ENCODE data around the gene PASK.

Gene PASK

DNA sequence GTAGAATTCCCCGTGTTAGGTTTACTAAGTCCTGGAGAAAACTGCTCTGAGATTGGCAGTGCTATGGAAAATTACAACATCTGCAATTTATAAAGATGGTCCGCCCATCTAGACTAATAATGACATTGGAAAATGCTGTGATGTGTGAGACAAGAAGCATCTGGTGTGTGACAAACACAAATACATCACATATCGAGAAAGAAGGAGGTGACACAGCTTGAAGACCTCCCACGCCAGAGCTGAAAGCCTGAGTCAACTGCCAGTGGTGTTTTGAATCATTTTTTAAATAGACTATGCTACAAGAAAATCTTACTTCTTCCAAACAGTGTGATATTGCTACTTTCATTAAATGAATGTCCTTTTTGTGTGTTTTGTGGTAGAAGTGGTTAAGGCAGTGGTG is 30.6 kb upstream of the PASK start:
- peak; percentile 73 for DNase-seq

DNA sequence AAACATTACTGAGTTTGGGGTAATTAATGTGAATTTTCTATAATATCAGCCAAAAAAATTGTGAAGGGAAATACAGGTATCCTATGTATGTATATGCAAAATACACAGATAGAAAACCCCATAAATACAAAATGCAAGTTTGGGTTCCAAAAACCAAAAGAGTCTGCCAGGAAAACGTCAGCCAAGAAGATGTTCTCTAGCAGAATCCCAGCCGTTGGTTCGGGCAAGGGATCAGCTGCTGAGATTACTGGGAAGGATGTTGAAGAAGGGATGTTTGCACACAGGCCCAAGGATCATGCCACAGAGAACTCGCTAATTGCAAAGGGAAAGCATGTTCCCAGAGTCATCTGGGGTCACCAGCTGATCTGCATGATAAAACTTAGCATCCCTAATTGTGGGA is 29.7 kb upstream of the PASK start:
- no peak for DNase-seq

DNA sequence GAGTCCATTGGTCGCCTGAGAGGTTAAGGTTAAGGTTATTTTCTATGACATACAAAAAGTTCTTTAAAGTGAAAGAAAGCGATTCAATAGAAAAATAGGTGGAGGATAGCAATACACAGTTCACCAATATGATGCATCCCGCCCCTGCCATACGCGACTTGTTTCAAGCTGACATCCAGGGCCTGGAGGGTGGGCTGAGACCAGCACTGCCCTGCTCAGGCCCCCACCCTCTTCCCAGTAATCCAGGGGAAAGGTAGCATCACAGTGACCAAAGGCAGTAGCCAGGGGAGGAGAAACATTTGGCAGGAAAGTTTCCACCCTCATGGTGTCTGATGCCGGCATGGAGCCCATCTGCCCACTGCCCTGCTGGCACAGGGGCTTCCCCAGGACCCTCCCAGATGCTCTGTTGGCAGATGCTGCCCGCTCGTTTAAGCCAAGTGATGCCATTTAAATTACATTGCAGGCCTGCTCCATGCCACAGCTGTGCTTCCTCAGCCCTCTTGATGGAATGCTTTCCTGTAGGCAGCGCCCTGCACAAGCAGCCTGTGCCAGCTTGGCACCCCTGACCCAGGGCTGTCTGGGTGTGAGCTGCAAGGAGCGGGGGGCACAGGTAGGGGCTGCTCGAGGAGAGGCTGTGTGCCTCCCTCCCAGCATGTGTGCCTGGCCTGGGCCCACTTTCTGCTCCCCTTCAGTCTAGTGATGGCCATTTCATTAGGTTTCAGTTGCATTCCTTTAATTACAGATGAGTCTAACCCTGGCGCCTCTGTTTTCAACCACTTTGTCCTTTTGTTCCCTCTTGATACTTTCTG is 28.5 kb upstream of the PASK start:
- DNase-seq, result no peak

DNA sequence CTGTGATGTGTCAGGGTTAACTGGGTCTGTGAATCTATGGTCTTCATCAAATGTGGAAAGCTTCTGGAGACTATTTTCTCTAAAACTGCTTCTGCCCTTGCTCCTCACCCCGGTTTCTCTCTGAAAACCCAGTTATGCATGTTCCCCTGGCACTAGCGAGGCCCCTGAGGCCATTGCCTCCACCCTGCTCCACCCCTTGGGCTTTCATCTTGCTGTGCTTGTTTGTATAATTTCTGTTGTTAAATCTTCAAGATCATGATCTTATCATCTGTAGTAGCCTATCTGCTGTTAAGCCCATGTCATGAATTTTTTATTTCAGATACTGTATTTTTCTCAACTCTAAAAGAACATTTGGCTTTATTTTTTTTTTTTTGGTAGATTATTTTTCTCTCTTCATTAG is 24.3 kb upstream of the PASK start:
- DNase-seq, result no peak

DNA sequence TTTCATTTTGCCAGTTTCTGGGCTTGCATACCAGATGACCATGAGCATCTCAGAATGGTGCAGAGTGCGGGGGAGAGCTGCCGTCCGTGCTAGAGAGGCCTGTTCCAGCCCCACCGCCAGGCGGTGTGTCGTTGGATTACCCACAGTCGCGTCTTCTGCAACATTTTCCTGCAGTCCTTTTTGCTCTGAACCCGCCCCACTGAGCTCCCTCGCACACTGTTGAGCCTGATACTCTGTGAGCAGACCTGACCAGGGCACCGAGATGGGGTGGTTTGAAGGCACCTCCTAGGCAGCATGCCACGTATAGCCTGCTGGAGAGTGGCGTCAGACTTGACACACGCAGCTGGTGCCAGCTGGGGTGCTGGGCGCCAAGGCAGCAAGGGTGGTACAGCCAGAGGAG is 19.1 kb upstream of the PASK start:
- DNase-seq, result no peak

DNA sequence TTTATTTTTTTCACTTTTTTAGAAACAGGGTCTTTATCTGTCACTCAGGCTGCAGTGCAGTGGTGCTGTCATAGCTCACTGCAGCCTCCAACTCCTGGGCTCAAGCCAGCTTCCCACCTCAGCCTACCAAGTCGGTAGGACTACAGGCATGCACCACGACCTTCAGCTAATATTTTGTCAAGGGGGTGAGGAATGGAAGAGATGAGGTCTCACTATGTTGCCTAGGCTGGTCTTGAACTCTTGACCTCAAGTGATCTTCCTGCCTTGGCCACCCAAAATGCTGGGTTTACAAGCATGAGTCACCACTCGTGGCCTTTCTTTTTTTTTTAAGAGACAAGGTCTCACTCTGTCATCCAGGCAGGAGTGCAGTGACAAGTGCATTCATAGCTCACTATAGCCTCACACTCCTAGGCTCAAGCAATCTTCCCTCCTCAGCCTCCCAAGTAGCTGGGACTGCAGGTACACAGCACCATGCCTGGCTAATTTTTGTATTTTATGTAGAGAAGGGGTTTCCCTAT is 14.4 kb upstream of the PASK start:
- no peak for DNase-seq

DNA sequence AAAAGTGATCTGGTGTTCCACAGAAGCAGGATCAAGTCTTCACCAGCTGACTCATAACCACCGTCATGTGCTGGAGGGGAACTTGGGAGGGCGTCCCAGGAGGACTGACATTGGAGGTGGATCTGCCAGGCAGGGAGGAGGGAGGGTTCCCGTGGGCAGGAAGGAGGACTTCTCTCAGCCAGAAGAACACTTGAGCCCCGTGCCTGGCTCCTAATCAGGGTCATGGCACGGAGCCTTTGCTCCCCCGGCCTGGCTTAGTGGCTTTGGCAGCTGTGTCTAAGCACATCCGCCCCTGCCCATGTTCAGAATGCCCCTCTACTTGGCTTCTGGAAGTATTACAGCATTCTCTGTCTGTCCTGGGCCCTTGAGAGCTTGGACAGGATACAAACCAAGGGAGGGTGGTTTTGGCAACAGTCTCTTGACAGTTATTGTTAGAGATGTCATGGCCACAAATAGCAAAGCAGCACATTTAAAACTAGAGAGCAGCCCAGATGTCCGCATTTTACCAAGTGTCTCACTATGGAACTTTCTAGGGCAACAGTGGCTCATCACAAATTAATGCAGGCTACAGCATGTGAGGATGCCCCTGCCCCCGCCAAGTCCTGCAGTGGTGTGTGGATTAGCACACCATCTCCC is 12.5 kb upstream of the PASK start:
- DNase-seq, result no peak

DNA sequence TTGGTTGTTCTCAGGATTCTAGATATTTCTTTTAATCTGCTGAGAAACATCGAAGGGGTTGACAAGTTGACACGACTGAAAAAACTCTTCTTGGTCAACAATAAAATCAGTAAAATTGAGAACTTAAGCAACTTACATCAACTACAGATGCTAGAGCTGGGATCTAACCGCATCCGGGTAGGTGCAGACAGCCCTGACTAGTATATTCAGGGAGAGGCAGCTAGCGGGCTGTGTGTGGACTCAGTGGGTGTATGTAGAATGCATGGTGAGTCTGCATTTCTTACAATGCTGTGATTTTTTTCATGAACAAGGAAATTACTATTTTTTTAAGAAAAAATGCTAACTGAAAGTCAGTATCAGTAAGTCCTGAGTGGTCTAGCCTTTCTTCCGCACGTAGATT is 11.0 kb upstream of the PASK start:
- no peak for DNase-seq

DNA sequence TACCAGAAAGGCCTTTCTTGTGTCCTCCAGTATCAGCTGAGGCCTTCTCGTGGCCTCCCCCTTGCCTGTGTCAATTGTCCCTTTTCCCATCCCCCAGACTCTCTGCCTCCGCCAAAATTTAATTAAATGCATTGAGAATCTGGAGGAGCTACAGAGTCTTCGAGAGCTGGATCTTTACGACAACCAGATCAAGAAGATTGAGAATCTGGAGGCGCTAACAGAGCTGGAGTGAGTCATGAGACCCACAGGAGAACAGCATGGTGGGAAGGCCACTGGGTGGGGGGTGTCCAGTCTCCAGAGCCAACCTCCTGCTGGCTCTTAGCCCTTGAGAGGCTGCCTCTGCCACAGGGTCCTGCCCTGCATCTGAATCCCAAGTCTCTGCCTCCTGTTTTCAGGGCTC is 9.8 kb upstream of the PASK start:
- DNase-seq, result no peak

DNA sequence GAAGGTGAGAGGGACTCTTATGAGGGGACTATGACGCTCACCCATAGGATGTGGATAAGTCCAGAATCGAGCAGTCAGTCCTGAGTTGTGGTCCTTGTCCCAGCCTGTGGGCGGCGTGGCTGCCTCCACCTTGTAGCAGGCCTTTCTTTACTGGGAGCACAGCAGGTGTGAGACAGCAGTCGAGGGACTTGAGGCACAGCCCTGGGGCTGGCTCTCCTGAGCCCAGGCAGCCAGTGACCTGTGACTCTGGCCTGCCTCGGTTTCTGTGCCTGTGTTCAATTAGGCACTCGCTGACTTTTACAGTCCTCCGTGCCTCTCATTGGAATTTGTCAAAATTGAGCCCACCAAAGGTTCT is 9.3 kb upstream of the PASK start:
- no peak for DNase-seq

DNA sequence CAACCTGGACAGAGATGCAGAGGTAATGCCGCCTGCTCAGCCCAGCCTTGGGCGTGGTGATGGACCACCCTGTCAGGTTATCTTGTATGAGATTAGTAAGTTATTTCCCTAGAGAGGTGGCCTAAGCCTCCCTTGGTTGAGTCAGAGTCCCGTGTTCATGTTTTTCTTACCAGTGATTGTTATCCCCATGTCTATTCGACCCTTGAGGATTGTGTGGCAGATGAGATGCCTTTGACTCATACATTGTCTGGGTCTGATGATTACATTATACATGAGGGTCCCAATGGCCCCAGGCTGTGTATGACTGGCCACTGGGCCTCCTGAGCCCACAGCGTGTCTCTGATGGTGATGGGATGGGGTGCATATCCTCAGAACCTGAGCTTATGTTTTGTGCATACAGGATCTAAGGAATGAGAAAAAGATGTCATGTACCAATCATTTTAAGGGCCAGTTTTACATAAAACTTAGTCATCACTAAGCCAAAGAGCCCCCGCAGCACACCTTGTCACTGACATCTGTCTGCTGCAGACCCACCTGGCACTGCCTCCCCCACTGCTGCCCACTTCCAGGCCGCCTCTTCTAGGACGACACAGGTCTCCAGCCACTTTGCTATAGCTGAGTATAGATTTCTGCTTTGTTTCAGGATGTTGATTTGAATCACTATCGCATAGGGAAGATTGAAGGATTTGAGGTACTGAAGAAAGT is 8.7 kb upstream of the PASK start:
- DNase-seq, result no peak

DNA sequence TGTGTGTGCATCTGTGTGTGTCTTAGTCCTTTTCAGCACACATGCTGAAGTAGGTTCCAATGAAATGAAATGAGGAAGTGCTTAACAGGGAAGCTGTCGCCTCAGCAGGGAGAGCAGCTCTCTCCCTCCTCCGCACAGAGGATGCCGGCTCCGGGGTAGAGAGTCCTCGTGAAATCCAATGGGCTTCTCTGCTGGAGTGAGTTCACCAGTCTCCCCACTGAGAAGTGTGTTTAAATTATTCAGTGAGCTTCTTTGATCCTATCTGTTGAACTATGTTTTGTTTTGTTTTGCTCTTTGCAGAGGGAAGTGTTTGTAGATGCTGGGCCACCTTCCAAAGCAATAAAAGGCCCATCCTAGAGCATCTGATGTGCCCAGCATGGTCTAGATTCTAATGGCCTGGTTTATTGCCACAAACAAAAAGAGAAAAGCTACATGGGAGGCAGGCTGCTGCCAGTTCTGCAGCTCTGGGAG is 7.7 kb upstream of the PASK start:
- DNase-seq, result no peak

DNA sequence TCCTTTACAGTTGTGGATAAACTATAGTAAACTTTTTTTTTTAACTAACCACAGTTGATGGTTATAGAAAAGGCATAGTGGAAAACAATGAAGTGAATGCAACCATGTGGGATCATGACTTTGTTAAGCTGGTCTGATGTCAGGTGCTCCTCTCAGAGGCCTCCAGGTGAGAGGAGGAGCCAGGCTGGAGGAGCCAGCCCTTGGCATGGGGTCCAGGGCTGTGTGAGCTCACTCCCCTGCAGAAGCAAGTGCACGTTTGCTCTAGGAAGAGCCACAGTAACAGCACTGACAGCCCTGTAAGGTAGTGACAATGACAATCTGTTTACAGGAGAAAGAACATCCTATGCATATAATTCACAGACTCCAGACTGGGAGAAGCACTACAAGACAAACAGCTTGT is 6.7 kb upstream of the PASK start:
- DNase-seq, result no peak

DNA sequence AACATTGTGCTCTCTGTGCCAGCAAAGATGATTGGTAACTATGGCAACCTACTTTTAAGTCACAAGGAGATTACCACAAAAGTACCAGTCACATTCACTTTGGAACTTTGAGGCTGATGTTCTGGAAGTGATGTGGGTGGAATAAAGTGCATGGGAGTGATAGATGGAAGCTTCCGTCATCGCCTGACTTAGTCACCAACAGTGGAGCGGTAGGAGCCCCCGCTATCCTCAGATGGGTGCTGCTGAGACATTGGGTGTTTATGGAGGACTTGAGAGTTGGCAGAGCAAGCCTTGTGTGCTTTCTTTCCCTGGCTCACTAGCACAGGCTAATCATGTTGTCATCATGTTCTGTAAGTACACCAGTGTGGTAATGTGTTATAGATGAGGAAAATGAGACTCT is 5.6 kb upstream of the PASK start:
- peak; percentile 15 for DNase-seq

DNA sequence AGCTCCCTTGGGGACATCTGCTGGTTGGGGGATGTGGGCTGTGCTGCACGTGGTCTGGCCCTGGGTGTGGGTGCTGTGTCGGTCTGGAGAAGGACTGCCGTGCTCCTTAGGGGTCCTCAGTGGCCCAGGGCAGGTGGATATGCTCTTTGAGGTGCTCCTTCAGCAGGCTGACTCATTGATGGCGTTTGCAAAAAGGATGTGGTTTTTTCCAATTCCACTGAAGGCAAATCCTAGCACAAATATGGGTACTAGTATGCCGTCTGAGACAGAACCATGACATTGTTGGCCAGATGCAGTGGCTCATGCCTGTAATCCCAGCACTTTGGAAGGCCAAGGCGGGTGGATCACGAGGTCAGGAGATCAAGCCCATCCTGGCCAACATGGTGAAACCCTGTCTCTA is 4.3 kb upstream of the PASK start:
- DNase-seq, result peak; percentile 13

DNA sequence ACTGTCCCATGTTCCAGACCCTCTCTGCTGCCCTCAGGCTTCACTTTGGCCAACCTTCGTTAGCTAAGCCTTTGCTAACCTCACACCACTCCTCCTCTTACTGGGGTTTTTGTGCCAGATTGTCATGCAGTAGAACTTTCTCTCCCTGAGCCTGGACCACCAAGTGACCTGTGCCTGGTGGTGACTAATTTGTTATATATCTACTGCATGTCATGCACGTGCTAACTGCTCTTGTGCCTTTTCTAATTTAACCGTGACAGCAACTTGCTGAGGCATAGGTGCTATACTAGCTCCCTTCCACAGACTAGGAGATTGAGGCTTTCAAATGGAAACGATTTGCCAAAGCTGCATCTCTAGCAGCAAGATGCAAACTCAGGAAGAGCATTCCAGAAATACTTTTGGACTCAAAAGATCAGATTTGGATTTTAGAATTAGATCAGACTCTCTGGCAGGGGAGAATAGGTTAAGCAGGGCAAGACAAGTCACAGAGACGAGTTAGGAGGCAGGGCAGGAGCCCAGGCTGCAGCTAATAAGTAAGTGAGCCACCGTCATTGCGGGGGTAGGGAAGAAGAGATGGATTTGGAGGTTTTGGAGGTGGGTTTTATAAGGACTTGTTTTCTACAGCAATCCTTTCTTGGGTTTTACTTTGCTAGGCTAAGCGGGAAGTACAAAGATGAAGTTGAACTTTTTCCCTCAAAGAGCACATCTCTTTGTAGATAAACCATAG is 2.8 kb upstream of the PASK start:
- no peak for DNase-seq

DNA sequence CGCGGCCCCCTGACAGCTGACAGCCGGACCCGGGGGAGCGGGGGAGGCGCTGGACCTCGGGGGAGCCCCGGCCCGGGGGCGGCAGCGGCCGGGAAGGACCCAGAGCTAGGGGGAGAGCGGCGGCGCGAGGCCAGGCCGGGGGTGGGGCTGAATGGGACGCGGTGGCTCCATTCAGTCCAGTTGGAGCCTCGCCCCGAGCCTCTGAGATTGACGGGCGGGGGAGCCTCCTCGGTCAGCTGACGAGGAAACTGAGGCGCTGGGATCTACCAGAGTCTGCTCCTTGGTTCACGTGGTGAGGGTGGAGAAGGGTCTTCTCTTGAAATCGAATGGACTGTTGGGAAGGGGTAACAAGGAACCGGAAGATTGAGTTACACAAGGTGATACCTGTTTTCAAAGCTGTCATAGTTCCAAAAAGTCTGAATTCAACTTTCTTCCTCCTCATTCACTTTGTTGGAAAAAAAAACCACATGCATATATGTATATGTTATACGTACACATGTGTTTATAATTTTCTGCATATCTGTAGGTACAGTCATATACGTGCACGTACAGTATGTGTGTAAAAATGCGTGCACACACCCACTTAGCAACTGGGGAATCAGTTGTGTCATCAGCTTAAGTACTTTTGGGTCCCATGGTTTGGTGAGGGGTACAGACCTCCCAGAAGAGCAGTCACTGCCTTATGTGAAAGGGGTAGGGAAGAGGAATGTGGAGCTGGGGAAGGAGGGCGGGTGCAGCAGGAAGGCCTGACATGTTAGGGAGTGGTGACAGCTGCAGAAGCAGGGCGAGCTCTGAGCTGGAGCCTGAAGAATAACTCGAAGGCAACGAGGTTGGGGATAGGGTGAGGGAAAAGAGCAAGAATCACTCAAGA is 1.6 kb upstream of the PASK start:
- DNase-seq, result no peak

DNA sequence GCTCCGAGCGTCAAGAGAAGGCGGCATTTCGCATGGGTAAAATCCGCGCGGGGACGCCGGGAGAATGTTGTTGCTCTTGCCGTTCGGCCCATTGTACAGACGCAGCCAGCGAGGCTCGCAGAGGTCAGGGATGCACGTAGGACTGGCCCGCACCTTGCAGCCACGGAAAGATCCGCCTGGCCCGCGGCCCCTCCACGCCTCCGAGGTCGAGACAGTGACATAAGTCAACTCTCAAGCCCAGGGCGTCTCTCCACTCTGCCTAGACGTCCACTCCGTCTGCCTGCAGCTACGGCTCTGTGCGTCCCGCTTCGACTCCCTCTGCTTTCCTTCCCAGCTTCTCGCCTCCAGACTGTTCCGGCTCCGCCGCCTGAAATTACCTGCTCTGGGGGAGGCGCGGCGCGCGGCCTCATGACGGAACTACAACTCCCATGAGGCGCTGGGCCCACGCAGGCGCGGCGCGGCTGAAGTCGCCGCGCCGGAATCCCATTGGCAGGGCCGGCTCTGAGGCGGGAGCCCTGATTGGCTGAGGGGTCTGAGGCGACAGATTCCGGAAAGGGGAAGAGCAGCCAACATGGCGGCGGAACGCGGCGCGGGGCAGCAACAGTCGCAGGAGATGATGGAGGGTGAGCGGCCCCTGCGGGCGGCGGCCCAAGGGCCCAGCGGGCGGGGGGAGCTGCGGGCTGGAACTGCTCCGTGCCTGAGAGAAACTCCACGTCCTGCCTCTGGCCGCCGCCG is 820 bp upstream of the PASK start, which contains the start of gene PPP1R7:
Gene PPP1R7 (plus strand): TSS at position 543 of the 735 bp plus-strand sequence. CDS start 29 bp downstream, at position 572.
- peak; percentile 98 for DNase-seq

DNA sequence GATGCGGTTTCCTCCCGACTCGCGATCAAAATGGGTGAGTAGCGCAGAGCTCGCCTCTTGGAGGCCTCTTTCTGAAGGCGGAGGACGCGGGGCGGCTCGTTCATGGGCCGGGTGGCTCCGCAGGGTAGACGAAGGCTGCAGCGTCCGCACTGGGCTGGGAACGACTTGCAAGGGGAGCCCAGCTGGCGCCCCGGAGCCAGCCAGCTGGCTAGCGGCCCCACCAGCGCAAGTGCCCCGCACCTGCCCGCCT is 328 bp upstream of the PASK start:
- no peak for DNase-seq

DNA sequence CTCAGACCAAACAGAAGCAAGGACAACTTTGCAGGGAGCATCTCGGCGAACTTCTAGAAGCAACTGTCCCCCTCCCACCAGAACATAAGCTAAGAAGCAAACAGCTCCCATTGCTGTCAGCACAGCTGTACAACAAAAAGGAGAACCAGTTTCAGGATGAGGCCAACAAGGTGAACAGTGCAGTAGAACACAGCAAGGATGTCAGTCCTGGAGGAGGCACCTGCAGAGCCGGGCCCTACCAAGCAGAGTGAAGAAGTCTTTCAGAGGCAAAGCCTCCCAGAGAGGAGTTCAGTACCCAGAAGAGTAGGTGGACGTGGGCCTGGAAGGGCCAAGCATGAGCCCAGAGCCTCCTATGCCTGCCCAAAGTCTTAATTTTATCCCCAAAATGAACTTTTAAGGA is 1.0 kb downstream of the PASK start:
- no peak for DNase-seq

DNA sequence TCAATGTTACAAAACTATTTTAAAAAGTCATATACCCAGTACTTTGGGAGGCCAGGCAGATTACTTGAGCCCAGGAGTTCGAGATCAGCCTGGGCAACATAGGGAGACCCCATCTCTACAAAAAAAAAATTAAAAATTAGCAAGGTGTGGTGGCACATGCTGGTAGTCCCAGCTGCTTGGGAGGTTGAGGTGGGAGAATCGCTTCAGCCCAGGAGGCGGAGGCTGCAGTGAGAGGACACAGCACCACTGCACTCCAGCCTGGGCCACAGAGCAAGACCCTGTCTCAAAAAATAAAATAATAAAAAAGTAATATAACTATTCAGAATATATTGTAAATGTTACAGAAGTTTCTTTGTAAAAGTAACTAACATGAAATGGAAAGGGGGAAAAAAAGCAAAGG is 1.9 kb downstream of the PASK start:
- DNase-seq, result no peak

DNA sequence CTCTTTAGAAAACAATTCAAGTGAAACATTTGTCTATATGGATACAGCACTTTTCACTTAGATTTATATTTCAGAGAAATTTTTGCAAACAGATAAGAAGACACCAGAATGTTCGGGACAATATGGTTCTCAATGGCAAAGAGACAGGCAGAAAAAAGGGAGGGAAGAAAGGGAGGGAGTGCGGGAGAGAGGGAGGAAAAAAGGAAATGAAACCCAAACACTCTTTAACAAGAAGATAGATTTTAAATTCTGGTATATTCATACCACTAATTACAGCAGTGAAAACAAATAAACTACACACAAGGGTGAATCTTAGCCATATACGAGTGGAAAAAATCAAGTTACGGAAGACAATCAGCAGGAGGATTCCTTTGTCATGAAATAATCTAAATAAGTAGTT is 3.0 kb downstream of the PASK start:
- no peak for DNase-seq

Data from activated CD4-positive, alpha-beta T cell treated with anti-CD3 and anti-CD28 coated beads, Interleukin-2, Interleukin-6, amounts not matched to agents 100 ng/mL and 50 ng/mL, durations not matched to agents 16 hours and 8 hours (primary cell).